Fibroblast of skin of back (primary cell): ENCODE results near the gene MCHR1. TPM values are rescaled to one million over a fixed set of nuclear protein-coding genes. Genes with fewer than 3 reads are reported as not detected.
"Not testable (repeated sequence)": the region's sequence is repeated elsewhere in the genome, so short reads cannot be mapped to it uniquely, and the experiment has no call there.

ENCODE experiments used
- DNase-seq: peaks from one replicate; pipeline ENCODE4 v3.0.0-alpha.2; 2013
- polyA plus RNA-seq, 2 experiments: library from polyadenylated mRNA; unstranded; fragments of 120-200 nt; gene quantifications; one replicate each; pipeline ENCODE4 v1.2.1, GENCODE V29; 2013; ENCODE audit not compliant: insufficient read length in 2 of 2

Gene MCHR1
- polyA plus RNA-seq (2013, experiment 1 of 2; ENCODE audit: insufficient read length): 0.25 TPM
- 0.16 TPM for polyA plus RNA-seq (2013, experiment 2 of 2; ENCODE audit: insufficient read length)

- no peak for DNase-seq
Observed at GRCh38 chr22:40679249-40679963, at the start of gene MCHR1. TSS of gene MCHR1 (plus strand) at chr22:40679484. CDS start at chr22:40679653, 169 bp downstream.

- no peak for DNase-seq
Observed at GRCh38 chr22:40631925-40632324, 47.4 kb upstream of the MCHR1 start.

GRCh38 chr22:40633036-40633435, 46.2 kb upstream of the MCHR1 start:
- DNase-seq: no peak

- DNase-seq: no peak
Observed at GRCh38 chr22:40634119-40634903, 45.0 kb upstream of the MCHR1 start.

GRCh38 chr22:40635043-40635939, 44.0 kb upstream of the MCHR1 start:
- peak; percentile 79 for DNase-seq

GRCh38 chr22:40635940-40636379, 43.3 kb upstream of the MCHR1 start:
- no peak for DNase-seq

- DNase-seq: peak; percentile 100
Observed at GRCh38 chr22:40636380-40637182, 42.7 kb upstream of the MCHR1 start, which contains the start of gene MRTFA. TSS of gene MRTFA (minus strand) at chr22:40636719.

- no peak for DNase-seq
Observed at GRCh38 chr22:40637183-40638150, 41.8 kb upstream of the MCHR1 start.

GRCh38 chr22:40638261-40638660, 41.0 kb upstream of the MCHR1 start:
- DNase-seq: no peak

- no peak for DNase-seq
Observed at GRCh38 chr22:40641269-40641668, 38.0 kb upstream of the MCHR1 start.

- no peak for DNase-seq
Observed at GRCh38 chr22:40642316-40642715, 37.0 kb upstream of the MCHR1 start.

GRCh38 chr22:40645579-40646197, 33.6 kb upstream of the MCHR1 start:
- DNase-seq: no peak

GRCh38 chr22:40648386-40648785, 30.9 kb upstream of the MCHR1 start:
- DNase-seq: no peak

GRCh38 chr22:40651057-40651456, 28.2 kb upstream of the MCHR1 start:
- DNase-seq: no peak

GRCh38 chr22:40651563-40652501, 27.5 kb upstream of the MCHR1 start:
- peak; percentile 99 for DNase-seq

- DNase-seq: no peak
Observed at GRCh38 chr22:40653361-40653760, 25.9 kb upstream of the MCHR1 start.

GRCh38 chr22:40654522-40655167, 24.6 kb upstream of the MCHR1 start:
- DNase-seq: peak; percentile 65

GRCh38 chr22:40655941-40656340, 23.3 kb upstream of the MCHR1 start:
- DNase-seq: not testable (repeated sequence)
